Measurements from ENCODE around the gene STIP1. TPM values are rescaled to one million over a fixed set of nuclear protein-coding genes. Genes with fewer than 3 reads are reported as not detected.
A peak's percentile ranks its signal among the peaks of the same experiment; 100 is the strongest.

STIP1 gene
- total RNA-seq: 78.7 and 87.8 TPM in 2 replicates
- total RNA-seq (2013): 69.0 TPM
- polyA plus RNA-seq: 42.1 and 49.8 TPM in 2 replicates
- polyA minus RNA-seq: 48.4 and 58.7 TPM in 2 replicates

- Histone ChIP-seq H3K4me3 (ENCODE audit: control extremely low read depth in 1 of 5, extremely low read depth in 1 of 5, insufficient read depth in 1 of 5, low read depth in 2 of 5, low read length in 4 of 5) (peak within 1 kb of the TSS; percentile 16 to 95 (median 83)), H3K9ac (ENCODE audit: low read length) (peak within 1 kb of the TSS; percentile 98), H4K20me1 (ENCODE audit: control insufficient read depth, insufficient read depth, low read length, poor library complexity, severe bottlenecking) (peaks cover 7% of the 10 kb centered on the region), H3K4me1 (ENCODE audit: control insufficient read depth in 2 of 2, insufficient read depth in 2 of 2, low read length in 2 of 2) (peaks cover 13 to 24% of the 10 kb centered on the region in 2 donors), H3K79me2 (ENCODE audit: control insufficient read depth, insufficient read depth, low read length) (peaks cover 18% of the 10 kb centered on the region), H3K36me3 (replicated peaks in 1 of 2; ENCODE audit: control extremely low read depth in 1 of 2, control insufficient read depth in 1 of 2, extremely low read depth in 1 of 2, insufficient read depth in 2 of 2, low read length in 1 of 2) (peaks cover 0 to 3% of the 10 kb centered on the region in 2 experiments), H3K4me2 (replicated peaks; ENCODE audit: low read depth, low read length, poor library complexity, severe bottlenecking) (peak within 1 kb of the TSS; percentile 100), H2AFZ (ENCODE audit: insufficient read depth, low read depth, low read length, poor library complexity, severe bottlenecking) (peak within 1 kb of the TSS; percentile 98), H3K27ac (ENCODE audit: low read length in 2 of 2) (peak within 1 kb of the TSS; percentile 59 to 86), H3K27me3 (replicated peaks in 1 of 4; ENCODE audit: control extremely low read depth in 1 of 4, control insufficient read depth in 3 of 4, insufficient read depth in 4 of 4, low read length in 3 of 4) (no peaks in the 10 kb centered on the region), H3K9me3 (ENCODE audit: control extremely low read depth in 1 of 3, control insufficient read depth in 2 of 3, insufficient read depth in 1 of 3, low read length in 2 of 3) (no peaks in the 10 kb centered on the region)
- ChIA-PET POLR2A (interaction anchor here (0.6 to 1.9 kb wide), 14 partner anchors 10 to 1305 kb away, joined by 3 to 10 read pairs (median 4); partner anchors contain the start of genes FERMT3, FKBP2, NAA40 and PRDX5), CTCF (interaction anchor here (0.6 to 6.1 kb wide), 12 partner anchors 9 to 263 kb away, joined by 3 to 53 read pairs (median 6); partner anchors contain the start of genes CATSPERZ, FERMT3, NUDT22 and PLCB3)
- WGBS (ENCODE audit: insufficient coverage): under 1% methylated on average over 73 of the region's 74 CpGs
- no peak within 1 kb of the TSS for H3K4me3 Mint-ChIP-seq
- TF ChIP-seq, protein P1, sequence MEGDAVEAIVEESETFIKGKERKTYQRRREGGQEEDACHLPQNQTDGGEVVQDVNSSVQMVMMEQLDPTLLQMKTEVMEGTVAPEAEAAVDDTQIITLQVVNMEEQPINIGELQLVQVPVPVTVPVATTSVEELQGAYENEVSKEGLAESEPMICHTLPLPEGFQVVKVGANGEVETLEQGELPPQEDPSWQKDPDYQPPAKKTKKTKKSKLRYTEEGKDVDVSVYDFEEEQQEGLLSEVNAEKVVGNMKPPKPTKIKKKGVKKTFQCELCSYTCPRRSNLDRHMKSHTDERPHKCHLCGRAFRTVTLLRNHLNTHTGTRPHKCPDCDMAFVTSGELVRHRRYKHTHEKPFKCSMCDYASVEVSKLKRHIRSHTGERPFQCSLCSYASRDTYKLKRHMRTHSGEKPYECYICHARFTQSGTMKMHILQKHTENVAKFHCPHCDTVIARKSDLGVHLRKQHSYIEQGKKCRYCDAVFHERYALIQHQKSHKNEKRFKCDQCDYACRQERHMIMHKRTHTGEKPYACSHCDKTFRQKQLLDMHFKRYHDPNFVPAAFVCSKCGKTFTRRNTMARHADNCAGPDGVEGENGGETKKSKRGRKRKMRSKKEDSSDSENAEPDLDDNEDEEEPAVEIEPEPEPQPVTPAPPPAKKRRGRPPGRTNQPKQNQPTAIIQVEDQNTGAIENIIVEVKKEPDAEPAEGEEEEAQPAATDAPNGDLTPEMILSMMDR (IDR thresholded peaks at IDR 0.05): peak; percentile 37
- no peak for TF ChIP-seq EZH2 (IDR thresholded peaks at IDR 0.05; ENCODE audit: borderline replicate concordance, insufficient read depth, low read depth, low read length, poor library complexity, severe bottlenecking)
- no peaks in the 10 kb centered on the region for H3K27me3 Mint-ChIP-seq
- DNase-seq: peak; percentile 100
- peak; percentile 85 for ATAC-seq (ENCODE audit: low read depth)
- H3K9me3 Mint-ChIP-seq (ENCODE audit: insufficient read depth): no peaks in the 10 kb centered on the region
- H3K4me1 Mint-ChIP-seq: peaks cover 41% of the 10 kb centered on the region
- peak within 1 kb of the TSS; percentile 94 for H3K27ac Mint-ChIP-seq
- intact Hi-C loops (cut with micrococcal nuclease): loop anchor here (1.0 to 2.0 kb wide), 11 partner anchors 19 to 348 kb away; partner anchors contain the start of genes CCDC88B, DNAJC4, ESRRA and FERMT3
These were observed at the start of gene STIP1 for GRCh38 chr11:64185693-64186491. Gene STIP1 (plus strand): TSS chr11:64186171. CDS start chr11:64186262, 91 bp downstream.
